GM10248 (cell line): ENCODE results near the gene INPP4A.

Experiments
- CTCF ChIA-PET: fragments of 300-600 bp; sonication (Branson Sonifier 250); formaldehyde crosslinking; extraction: SDS; loops from one replicate; lab custom pipeline; 2021; ENCODE audit warnings: antibody characterized with exemption; lab: Yijun Ruan, JAX
- POLR2A ChIA-PET: fragments of 350-650 bp; sonication (Branson Sonifier 250); formaldehyde crosslinking; extraction: SDS; loops from one replicate; lab custom pipeline; 2020; ENCODE audit warnings: antibody characterized with exemption; lab: Yijun Ruan, JAX
- DNase-seq: peaks from one replicate; pipeline ENCODE4 v3.0.0; 2012; ENCODE audit errors: extremely low spot score
- CTCF ChIP-seq: IDR thresholded peaks from 2 replicates; pipeline ENCODE4 v1.5.1; 2012; ENCODE audit warnings: mild to moderate bottlenecking, low read depth; ENCODE audit errors: extremely low read depth, missing control alignments, control extremely low read depth

INPP4A gene

GRCh38 chr2:98565286-98565860 is 120.7 kb downstream of the INPP4A start:
- ChIA-PET POLR2A (no interaction called here), CTCF (no interaction called here)
- TF ChIP-seq CTCF = no peak
- DNase-seq = no peak

- CTCF ChIA-PET = interaction anchor here (0.6 kb wide), 1 partner anchor 251 kb away, joined by 3 read pairs; no protein-coding TSS in a partner anchor
- no peak for DNase-seq
- POLR2A ChIA-PET = no interaction called here
- no peak for TF ChIP-seq CTCF
Measured at GRCh38 chr2:98565941-98566340, 121.3 kb downstream of the INPP4A start.

GRCh38 chr2:98568161-98568956 is 123.7 kb downstream of the INPP4A start:
- CTCF ChIA-PET = interaction anchor here (0.8 to 5.4 kb wide), 23 partner anchors 10 to 573 kb away, joined by 3 to 54 read pairs (median 4); no protein-coding TSS in a partner anchor
- no peak for DNase-seq
- no peak for TF ChIP-seq CTCF
- POLR2A ChIA-PET = no interaction called here

GRCh38 chr2:98569197-98569793 is 124.6 kb downstream of the INPP4A start:
- CTCF ChIA-PET = interaction anchor here (0.8 to 5.4 kb wide), 22 partner anchors 9 to 572 kb away, joined by 3 to 54 read pairs (median 4); no protein-coding TSS in a partner anchor
- peak; percentile 80 for DNase-seq
- peak; percentile 83 for TF ChIP-seq CTCF
- POLR2A ChIA-PET = no interaction called here

- DNase-seq = no peak
- CTCF ChIA-PET = interaction anchor here (1.0 to 5.4 kb wide), 3 partner anchors 8 to 28 kb away, joined by 3 to 54 read pairs (median 30); no protein-coding TSS in a partner anchor
- TF ChIP-seq CTCF = no peak
- POLR2A ChIA-PET = no interaction called here
Measured at GRCh38 chr2:98569915-98570314, 125.3 kb downstream of the INPP4A start.

GRCh38 chr2:98570356-98570755 is 125.7 kb downstream of the INPP4A start:
- CTCF ChIA-PET = interaction anchor here (1.0 to 5.4 kb wide), 4 partner anchors 8 to 32 kb away, joined by 3 to 54 read pairs (median 16); no protein-coding TSS in a partner anchor
- DNase-seq = no peak
- TF ChIP-seq CTCF = no peak
- POLR2A ChIA-PET = no interaction called here
